Fibroblast of the aortic adventitia (primary cell): ENCODE data around the gene RNF175. TPM values are rescaled to one million over a fixed set of nuclear protein-coding genes. Genes with fewer than 3 reads are reported as not detected.

Experiments
- DNase-seq: peaks from one replicate; pipeline ENCODE4 v3.0.0-alpha.2; 2010; ENCODE audit warnings: low read depth
- H3K4me3 ChIP-seq: 2 replicates; pipeline ENCODE4 v1.5.1; 2011; ENCODE audit warnings: low read depth, mild to moderate bottlenecking, control low read depth, low read length, moderate library complexity
- total RNA-seq: library from RNA; depleted of rRNA; stranded (reverse); fragments of >200 nt; gene quantifications from 2 replicates; pipeline ENCODE4 v1.2.3, GENCODE V29; 2012; ENCODE audit warnings: low replicate concordance
- TF ChIP-seq, protein P1 (sequence below): IDR thresholded peaks from 2 replicates; pipeline ENCODE4 v1.5.1; 2011; ENCODE audit warnings: mild to moderate bottlenecking, low read length, control low read depth, inconsistent platforms; ENCODE audit not compliant: insufficient read depth

RNF175 gene
- total RNA-seq, 1 donor, result not detected

DNA sequence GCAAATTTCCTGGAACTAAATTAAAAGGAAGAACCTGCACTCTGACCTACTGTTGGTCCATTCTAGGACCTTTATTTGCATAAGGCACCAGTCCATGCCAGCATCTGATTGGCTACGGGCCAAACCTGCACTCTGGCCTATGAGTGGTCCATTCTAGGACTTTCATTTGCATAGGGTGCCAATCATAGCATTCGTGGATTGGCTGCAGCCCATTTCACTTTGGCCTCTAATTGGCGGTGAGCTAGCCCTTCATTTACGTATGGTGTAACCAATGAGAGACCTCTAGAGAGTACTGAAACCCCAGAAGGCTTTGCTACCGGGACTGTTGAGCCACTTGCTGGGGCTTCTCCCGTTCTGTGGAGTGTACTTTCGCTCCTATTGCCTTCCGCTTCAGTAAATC lies 6.1 kb upstream of the RNF175 start:
- no peak overlapping the region for H3K4me3 ChIP-seq
- TF ChIP-seq, protein P1, sequence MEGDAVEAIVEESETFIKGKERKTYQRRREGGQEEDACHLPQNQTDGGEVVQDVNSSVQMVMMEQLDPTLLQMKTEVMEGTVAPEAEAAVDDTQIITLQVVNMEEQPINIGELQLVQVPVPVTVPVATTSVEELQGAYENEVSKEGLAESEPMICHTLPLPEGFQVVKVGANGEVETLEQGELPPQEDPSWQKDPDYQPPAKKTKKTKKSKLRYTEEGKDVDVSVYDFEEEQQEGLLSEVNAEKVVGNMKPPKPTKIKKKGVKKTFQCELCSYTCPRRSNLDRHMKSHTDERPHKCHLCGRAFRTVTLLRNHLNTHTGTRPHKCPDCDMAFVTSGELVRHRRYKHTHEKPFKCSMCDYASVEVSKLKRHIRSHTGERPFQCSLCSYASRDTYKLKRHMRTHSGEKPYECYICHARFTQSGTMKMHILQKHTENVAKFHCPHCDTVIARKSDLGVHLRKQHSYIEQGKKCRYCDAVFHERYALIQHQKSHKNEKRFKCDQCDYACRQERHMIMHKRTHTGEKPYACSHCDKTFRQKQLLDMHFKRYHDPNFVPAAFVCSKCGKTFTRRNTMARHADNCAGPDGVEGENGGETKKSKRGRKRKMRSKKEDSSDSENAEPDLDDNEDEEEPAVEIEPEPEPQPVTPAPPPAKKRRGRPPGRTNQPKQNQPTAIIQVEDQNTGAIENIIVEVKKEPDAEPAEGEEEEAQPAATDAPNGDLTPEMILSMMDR, result no peak
- no peak for DNase-seq

DNA sequence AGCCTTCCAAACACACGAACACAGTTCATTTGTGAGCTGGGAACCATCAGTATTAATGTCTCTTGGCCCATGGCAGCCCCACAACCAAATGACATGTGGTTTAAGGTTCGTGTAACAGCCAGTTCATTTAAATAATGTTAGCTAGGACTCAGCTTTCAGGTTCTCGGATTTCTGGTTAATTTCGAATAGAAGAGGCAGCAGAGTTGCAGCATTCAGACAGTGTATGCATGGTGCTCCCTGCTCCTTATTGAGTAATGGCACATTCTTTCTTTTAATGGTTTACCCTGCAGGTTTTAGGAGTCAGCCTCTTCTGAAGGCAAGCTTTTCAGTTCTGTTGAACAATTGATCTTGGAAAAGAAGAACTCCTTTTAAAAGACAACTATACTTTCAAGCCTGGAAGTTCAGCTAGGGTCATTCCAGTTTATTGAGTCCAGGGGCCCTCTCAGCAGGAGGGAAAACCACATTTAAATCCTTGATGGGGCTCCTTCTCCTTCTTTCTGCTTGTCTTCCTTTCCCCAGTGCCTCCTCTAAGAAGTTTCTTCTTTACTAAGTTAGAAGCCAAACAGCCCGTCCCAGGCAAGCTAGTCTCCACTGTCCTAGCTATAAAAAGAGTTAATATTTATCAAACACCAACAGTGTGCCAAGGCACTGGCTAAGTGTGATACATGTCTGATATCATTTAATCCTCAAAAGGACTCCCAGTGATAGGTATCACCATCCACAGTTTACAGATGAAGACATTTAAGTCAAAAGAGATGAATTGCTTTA lies 5.0 kb upstream of the RNF175 start:
- no peak for DNase-seq
- TF ChIP-seq, protein P1, result no peak
- H3K4me3 ChIP-seq, result no peak overlapping the region

DNA sequence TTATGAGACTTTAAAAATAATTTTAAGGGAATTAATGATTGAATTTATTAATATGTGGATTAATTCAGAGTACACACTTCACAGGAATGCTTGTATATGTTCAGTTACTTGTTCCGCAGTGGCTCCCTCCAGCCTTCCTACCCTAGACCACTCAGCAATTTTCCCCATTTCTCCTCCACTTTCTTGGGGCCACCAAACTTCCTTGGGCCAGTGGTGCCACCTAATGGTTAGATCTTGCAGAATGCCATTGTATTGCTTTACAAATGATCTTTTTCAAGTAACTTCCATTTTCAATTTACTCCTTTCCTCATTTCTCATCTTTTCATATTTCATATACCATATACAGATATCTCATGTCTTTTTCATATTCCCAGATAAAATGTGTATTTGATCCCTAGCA lies 3.6 kb upstream of the RNF175 start:
- TF ChIP-seq, protein P1, result peak; percentile 7

DNA sequence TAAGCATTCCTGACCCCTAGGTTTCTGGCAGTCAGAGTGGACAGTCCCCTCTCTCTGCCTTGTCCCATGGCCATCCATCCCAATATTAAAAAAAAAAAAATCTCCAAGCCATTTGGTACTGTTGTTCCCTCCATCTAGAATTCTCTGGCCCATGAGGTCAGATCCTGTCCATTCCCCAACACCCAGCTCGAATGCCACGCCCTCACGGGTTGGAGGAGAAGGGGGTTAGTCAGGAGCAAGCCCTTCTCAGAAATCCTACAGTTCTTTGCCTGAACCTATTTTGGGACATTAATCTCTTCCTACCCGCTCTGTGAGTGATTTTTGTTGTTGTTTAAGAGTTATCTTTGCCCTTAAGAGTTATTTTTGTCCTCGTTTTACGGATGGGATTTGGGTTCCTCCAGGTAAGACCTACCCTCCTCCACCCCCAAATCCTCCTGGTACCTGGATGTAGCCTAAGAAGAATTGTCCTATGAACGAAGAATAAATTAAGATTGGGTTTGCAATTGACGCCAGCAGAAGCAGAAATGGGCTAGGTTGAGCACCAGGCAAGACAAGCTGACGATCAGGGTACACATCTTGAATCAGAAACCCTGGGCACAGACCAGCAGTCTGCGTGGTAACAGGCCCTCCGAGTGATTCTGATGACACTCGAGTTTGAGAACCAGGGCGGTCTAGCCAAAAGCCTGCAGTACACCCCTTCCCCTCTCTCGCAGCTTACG lies 977 bp downstream of the RNF175 start:
- TF ChIP-seq, protein P1, result no peak
- DNase-seq, result no peak
- H3K4me3 ChIP-seq, result no peak overlapping the region

More for the DNA sequence above, 3.6 kb upstream of the RNF175 start:
- no peak overlapping the region for H3K4me3 ChIP-seq
- no peak for DNase-seq

DNA sequence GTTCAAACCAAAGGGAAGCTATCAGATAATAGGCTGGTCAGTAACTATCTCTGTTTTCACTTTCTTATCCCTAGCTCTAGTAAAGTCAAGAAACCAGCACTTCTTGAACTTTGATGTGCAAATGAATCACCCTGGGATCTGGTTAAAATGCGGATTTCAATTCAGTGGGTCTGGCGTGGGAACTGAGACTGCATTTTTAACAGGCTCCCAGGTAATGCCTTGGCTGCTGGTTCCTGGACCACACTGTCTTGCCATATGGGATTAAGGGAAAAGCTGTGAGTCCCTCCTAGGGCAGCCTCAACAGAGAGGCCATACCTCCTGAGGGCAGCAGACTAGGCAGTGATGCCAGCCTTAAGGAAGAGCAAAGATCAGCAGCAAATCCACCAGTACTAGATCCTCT lies 1.7 kb downstream of the RNF175 start:
- DNase-seq, result no peak
- no peak overlapping the region for H3K4me3 ChIP-seq
- TF ChIP-seq, protein P1, result no peak

DNA sequence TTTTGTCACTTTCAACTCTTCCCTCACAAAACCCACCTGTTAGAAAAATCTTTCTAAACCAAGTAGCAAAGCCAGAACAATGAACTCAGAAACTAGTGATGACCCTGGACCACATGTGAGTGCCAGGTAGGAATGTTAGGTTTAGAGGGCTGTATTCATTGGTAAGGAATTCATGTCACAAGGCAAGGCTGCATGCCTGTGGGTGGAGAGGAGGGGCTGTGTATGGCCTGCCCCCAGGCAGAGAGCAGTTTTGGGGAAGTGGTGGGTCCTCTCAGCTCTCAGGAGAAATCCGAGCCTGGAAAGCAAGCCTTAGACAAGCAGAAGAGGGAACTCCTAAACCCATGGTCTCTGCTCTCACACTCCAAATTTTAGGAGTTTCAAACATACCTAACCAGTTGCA lies 2.4 kb downstream of the RNF175 start:
- no peak for DNase-seq
- no peak overlapping the region for H3K4me3 ChIP-seq
- TF ChIP-seq, protein P1, result no peak
